Astrocyte of the spinal cord (primary cell): ENCODE results near the gene TM4SF18.

Experiments
- DNase-seq: peaks from one replicate; pipeline ENCODE4 v3.0.0; 2011; ENCODE audit warnings: low read depth, low spot score
- H3K4me3 ChIP-seq: 2 replicates; pipeline ENCODE4 v1.5.1; 2011; ENCODE audit warnings: low read depth, mild to moderate bottlenecking, low read length, moderate library complexity
- in situ Hi-C: cut with HindIII; loops from 2 replicates; pipeline ENCODE4 v1.10.0; 2017; ENCODE audit warnings: low sequenced_read_pairs
- TF ChIP-seq, protein P1 (sequence below): IDR thresholded peaks from 2 replicates; pipeline ENCODE4 v1.5.1; 2012; ENCODE audit warnings: low read depth, mild to moderate bottlenecking, low read length, inconsistent platforms

TM4SF18 gene

DNA sequence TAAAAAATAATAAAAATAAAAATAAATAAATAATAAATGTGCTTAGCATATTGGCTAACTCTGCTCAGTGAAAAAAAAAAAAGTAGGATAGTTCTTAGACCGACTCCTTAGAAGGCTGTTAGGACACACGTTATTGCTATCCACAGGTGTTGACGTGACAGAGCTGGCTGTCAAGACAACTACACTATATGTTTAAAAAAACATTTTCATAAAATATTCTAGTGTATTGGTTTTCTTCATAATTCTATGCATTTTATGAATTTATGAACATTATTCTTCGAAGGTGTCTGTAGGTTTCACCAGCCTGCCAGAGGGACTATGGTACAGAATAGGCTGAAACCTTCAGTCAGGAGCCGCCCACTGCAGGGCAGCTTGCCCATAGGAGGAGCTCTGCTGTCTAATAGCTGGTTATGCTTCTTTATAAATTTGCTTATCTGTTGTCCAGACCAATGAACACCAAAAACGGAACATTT lies 34.8 kb upstream of the TM4SF18 start:
- no peak for DNase-seq
- TF ChIP-seq, protein P1, sequence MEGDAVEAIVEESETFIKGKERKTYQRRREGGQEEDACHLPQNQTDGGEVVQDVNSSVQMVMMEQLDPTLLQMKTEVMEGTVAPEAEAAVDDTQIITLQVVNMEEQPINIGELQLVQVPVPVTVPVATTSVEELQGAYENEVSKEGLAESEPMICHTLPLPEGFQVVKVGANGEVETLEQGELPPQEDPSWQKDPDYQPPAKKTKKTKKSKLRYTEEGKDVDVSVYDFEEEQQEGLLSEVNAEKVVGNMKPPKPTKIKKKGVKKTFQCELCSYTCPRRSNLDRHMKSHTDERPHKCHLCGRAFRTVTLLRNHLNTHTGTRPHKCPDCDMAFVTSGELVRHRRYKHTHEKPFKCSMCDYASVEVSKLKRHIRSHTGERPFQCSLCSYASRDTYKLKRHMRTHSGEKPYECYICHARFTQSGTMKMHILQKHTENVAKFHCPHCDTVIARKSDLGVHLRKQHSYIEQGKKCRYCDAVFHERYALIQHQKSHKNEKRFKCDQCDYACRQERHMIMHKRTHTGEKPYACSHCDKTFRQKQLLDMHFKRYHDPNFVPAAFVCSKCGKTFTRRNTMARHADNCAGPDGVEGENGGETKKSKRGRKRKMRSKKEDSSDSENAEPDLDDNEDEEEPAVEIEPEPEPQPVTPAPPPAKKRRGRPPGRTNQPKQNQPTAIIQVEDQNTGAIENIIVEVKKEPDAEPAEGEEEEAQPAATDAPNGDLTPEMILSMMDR: no peak
- H3K4me3 ChIP-seq: no peak overlapping the region
- in situ Hi-C loops: no loop called here

DNA sequence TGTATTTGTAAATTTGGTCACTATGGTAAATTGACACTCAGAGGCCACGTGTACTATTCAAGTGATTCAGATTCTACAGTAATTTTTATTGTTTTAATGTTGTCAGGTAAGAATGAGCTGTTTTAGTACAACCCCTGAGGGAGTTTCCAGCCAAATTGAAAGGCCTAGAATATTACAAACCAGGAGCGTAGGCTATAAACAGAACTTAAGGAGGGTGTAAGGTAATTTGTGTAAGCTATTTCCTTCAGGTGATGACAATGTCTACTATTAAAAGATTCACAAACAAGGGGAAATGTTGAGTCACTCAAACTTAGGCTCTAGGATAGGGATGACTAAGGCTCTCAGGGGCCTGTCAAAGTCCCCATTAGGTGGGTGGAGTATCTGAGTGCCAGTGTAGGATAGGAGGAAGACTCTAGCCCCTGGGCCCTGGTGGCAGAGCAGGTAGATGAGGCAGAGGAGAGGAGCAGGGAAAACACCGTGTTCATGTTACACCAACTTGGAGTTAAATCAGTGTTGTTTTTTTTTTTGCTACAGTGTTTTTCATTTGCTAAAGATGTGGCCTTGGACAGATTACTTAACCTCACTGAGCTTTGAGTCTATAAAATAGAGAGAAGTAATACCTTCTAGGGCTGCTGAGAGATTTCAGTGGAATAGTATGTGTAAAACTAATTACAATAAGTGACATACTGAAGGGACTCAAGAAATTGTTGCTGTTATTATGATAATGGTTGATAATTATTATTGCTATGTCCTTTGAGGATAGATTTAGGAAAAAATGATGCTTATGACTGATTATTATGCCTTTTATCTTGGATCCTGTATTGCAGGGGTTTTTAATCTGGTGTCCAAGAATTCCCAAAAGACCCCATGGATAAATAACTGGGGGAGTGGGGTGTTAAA lies 33.8 kb upstream of the TM4SF18 start:
- TF ChIP-seq, protein P1: no peak
- no peak overlapping the region for H3K4me3 ChIP-seq
- in situ Hi-C loops: no loop called here
- DNase-seq: no peak

- no peak for DNase-seq
- in situ Hi-C loops: no loop called here
- TF ChIP-seq, protein P1: no peak
- H3K4me3 ChIP-seq: no peak overlapping the region
These were observed 32.6 kb upstream of the TM4SF18 start for GRCh38 chr3:149366031-149366430.

- in situ Hi-C loops: no loop called here
- no peak overlapping the region for H3K4me3 ChIP-seq
- TF ChIP-seq, protein P1: no peak
- DNase-seq: no peak
These were observed 31.2 kb upstream of the TM4SF18 start for GRCh38 chr3:149364624-149365023.

DNA sequence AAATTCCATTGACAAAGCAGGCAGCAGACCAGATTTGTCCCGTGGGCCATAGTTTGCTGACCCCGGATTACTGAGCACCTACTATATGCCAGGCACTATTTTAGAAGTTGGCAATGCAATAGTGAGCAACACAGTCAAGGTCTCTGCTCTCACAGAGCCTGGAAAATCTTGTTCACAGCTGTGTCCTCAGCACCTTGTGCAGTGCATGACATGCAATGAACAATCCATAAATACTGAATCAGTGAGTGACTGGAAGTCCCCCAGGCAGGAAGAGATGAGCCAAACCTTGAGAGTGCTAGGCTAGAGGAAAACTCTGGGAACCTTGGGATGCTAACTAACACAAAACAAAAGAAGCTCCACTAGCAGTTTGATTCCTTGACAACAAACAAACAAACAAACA lies 29.6 kb upstream of the TM4SF18 start:
- TF ChIP-seq, protein P1: no peak
- no peak overlapping the region for H3K4me3 ChIP-seq
- in situ Hi-C loops: no loop called here
- no peak for DNase-seq

DNA sequence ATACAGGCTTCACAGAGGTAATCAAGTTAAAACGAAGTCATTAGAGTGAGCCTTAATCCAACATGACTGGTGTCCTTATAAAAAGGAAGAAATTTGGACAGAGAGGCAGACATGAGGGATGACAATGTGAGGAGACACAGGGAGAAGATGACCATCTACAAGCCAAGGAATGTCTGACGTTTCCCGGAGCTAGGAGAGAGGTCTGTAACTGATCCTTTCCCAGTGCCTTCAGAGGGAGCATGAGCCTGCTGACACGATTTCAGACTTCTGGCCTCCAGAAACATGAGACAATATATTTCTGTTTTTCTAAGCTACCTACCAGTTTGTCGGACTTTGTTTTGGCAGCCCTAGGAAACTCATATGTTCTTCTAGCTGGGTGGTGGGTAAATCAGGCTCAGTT lies 28.9 kb upstream of the TM4SF18 start:
- in situ Hi-C loops: no loop called here
- H3K4me3 ChIP-seq: no peak overlapping the region
- DNase-seq: no peak
- TF ChIP-seq, protein P1: no peak
